Inflammatory macrophage treated with lipopolysaccharide for 4 hours (primary cell): Measurements from ENCODE around the gene TCF4.

Experiments used
- DNase-seq: peaks from one replicate; pipeline ENCODE4 v3.0.0-alpha.2; 2020

TCF4 gene

DNA sequence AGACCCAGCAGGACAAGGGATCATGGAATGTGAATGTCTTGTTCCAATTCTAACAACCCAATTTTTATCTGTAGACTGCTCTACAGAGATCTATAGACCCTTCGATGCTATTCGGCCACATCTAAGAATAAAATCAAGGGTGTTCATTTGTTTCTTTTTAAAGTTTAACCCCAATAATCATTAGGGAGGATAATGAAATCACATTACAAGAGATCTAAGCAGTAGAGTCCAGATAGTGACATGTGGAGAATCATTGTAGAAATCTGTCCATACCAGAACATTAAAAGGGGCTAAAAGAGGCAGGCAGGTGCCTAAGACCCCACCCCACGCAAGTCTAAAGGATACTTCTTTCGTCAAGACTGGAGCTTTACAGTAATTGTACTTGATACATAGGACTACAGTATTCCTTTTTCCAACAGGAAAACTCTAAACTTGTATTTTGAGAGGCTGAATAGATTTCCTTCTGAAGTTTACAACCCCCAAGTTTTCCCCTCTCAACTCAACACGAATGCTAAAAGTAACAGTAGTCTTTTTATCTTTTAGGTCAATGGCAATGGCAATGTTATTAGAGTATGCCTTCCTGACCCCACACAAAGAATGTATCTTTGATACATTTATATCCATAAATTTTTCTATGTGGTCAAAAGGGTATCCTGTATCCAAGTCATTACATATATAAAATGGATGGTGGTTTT, 183.7 kb downstream of the TCF4 start:
- DNase-seq, result no peak

DNA sequence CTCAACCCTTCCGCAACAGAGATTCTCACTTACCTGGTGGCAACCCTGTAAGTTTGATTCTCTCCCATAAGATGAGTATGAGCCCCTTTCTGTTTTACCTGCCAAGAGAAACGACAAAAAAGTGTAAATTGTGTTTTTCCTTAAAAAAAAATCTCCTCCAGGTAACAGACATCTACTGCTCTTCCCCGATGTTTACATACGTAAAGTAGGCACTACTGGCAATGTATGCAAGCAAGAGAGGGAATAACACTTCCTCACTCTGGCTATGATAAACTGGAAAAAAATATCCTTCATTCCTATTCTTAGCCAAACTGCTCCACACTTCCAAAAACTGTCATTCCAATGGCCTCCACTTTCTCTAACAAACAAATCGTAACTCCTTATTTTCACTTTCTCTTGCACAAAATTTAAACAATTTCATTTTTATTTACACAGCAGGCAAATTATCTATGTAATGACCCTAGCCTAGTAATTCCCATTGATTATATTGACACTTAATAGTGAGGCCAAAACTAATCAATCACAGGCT, 184.5 kb downstream of the TCF4 start:
- no peak for DNase-seq

DNA sequence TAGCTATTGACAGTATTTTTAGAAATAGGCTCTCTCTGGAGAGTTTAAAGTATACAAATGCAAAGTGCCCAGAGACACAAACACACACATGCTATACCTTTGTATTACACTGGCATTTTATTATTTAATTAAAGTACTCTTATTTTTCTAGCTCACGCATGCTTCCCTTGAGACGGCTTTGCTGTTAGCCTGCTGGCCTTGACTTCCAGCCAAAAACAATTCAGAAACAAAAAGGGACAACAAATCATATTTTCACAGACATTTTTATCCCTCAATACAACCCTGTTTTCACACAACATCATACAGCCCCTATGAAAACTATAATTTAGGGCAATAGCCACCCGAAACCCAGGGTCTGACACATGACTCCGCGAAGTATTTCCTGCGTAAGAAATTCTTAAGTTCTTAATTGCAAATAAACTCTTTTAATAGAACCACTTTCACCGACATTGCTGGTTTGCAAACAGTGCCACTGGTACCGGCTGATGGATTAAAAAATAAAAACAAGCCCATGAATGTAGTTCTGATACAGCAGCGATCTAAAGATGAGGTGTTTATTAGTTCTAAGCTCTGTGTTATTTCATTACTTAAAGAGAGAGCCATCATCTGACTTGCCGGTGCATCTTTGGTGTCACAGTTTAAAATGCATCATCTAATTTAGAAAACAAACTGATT, 185.1 kb downstream of the TCF4 start:
- no peak for DNase-seq

DNA sequence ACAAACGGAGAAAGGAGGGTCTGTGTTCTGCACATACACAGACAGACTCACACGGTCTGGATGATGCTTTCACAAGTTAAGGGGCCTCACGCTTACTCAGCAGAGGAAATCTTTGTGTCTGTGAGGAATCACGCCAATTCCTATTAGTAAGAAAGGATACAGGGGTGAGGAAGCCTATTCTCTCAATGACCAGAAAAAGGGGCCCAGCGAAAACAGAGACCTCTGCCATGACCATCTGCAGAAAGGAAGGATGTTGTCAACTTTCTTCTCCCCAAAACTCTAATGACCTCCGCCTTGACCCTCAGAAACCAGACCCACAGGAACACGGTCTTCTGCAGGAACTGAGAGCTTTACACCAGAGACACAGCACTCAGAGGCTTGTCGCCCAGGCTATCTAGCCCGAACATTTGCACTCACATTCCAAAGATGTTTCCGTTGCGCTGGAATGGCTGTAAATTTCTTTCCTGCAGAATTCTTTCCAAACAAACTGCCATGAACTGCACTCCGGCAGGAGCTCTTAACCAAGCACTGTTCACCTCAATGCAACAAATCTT, 186.3 kb downstream of the TCF4 start:
- DNase-seq, result no peak

DNA sequence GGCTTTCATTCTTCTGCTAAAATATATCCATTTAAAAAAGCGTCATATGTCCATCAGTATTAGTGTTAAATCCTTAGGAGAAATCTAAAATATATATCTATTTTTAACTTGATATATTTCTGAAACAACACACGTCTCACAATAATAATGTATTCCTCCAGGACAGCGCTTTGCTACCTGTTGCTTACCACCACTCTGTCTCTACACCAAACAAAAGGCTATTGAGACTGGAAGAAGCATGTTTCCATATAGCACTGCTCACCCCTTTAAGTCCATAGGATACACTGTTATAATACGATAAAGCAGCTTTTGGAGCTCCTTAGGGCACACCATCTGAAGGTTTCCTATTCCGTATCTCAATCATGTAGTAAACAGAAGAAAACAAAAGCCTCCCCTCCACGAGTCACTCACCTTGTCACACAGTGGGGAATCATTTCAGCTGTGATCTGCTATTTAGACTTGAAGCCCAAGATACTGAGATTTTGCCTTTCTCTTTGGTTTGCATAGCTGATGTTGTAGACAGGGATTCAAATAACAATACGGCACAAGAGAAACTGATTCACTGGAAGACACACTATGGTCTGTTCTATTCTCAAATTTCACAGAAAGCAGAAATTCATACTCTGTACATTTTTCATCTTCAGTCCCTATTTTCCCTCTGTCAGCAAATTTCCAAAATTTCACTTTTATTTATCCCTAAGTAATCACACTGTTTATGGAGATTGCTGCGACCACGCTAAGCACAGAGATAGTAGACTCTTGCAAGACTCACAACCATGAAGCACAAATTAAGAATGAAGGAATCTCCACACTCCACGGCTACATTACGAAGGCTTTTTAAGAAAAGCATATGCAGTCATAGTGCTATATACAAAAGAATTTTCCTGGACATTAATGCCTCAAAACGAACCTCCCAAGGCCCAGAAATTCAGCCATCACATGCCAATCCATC, 187.1 kb downstream of the TCF4 start:
- DNase-seq, result no peak

DNA sequence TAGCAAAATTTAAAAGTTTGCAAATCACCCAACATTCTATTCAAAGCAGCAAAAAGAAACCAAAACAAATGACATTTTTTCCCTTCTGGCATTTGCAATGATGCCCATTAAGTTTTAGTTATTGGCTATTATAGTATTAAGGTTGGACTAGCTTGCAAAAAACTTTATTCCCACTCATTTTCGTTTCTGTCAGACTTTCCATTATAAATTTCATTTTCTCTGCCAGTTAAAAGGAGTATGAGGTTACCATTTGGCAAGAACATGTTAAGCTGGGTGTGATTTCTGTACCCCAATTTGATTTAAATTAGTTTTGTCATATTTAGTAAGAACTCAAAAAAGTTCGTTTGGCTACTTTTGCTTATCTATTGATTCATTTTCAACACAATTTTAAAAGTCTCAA, 187.9 kb downstream of the TCF4 start:
- DNase-seq, result no peak

DNA sequence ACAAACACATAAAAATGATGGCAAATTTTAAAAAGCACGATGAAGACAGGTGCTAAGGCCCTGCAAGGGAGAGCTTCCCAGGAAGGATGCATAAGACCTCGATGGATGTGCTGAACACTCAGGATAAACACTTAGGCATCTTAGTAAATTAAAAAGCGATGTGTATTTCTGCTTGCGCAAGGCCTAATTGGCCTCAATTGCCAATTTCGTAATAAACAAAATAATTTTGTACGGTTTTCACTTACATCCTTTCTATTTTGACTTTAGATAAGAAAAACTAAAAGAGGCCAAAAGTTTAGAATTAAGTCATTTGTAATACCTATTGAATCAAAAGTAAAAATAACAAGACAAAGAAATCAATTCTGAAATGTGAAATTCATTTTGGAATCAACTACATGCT, 189.1 kb downstream of the TCF4 start:
- no peak for DNase-seq

DNA sequence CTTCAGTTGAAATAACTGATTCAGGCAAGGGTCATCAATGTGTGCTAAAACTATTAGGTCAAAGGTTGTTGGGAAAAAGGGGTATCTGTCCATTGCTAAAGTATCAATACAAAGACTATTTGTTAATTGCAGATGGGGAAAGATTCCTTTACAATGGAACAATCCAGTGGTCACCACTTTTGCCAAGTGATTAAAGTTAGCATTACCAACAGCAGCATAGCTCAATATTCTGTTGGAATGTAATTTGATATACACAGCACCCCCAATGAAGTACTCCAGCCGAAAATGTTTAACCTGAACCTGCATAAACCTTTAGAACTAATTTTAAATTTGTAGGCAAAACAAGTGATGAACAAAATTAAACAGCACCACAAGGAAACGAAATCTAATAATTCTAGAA, 191.0 kb downstream of the TCF4 start:
- DNase-seq, result no peak

DNA sequence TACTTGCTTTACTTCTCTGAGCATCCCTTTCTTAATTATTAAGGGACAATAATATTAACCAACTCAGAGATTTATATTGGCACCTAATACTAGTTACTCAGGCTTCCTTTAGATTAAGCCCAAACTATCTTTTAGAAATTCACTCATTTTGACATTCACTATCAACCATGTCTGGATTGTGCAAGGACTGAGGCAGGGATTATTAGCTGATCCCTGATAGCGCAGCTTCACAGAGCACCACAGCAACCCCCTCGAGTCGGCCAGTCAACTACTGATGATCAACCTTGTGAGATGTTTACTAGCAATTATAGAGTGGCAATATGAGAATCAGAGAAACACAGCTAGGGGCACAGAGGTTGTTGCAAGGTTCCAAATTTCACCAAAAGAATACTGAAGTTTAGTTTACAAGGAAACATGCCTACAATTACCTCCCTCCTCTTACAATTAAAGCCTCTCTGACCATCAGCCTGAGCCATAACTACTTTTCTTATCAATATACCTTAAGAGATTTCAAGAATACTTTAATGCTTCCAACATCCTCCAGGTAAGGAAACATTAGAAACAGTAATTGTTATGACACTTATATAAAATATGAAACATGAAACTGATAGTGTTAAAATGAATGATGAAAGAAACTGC, 191.6 kb downstream of the TCF4 start:
- no peak for DNase-seq

DNA sequence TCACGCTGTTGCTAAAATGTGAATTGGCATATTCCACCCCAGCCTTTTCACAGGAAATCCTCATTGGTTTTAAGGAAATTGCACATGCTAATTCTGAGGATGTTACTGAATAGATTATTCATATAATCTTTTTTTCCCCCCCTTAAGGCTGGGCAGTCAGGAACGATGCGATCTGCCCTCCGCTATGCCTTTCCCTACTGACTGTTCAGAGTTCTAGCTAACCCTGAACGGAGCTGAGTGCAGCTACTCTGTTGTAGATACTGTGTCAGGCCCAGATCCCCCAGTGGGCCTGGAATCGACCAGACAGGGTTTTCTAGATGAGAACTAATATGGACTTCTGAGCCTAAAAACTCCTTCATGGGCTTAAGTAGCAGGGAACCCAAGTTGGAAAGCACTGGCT, 192.2 kb downstream of the TCF4 start:
- no peak for DNase-seq

DNA sequence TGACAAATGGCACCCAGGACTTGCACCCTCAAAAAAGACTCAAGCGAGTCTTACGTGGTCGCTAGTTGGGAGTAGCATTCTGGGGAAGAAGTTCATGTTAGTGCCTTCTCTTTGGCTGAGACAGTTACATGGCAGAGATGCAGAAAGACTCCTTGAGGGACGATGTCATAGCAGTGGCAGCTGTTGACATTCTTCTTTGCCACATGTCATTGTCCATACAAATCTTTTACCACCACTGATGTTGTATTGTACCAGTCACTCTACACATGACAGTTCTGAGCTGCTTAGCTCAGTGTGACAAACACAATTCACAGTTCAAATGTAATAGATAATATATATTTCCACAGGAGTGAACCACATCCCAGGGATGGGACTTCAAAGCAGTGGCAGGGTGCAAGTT, 197.1 kb downstream of the TCF4 start:
- DNase-seq, result no peak

DNA sequence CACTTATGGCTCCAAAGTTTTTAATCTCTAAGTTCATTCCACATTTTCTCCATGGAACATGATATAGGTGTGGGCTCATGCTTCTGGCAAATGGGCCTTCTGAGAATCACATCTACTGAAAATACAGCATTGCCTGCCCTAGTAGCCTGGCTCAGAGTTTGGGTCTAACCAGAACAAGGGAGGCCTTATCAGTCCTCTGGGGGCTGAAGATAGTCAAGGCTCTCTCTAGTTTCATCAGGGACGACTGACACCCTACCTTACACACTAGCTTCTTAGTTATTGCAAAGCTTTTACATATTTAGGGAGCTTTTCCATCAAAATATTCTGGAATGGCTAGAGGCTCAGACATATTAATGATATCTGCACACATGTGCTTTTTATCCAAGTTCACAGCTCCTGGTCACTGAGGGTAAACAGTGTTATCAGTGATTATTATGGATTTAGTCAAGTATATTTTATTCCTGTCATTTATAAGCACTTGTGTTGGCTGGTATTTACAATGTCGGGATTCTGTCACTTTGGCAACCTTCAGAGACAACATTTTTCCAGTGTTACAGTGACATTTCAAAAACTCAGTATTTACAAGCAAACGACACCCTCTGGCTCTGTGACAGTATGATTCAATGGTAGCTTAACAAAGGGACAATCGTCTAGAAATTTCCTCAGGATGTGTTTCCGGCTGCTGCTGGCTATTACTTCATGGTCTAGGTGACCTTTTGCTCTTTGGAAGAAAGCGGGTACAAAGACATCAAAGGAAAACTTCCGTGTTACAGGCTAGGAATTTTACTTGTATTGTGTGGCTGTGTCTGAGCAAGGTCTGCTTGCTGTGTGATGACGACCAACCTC, 200.6 kb downstream of the TCF4 start:
- no peak for DNase-seq

DNA sequence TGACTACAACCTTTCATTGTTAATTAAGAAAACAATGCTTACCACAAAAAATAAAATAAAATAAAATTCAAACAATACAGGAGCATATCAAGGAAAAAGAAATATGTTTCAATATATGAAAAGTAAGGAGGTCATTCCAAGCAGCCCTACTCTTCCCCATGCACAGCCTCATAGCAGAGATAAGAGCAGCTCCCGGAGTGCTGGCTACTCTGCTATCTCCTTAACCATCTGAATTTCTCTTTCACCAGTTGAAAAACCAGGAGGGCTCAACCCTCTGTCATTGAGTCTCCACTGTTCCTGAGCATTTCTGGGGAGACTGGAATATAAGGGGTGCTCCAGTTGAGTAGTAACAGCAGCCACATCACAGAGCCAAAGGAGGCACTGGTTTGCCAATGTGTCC, 201.4 kb downstream of the TCF4 start:
- no peak for DNase-seq

DNA sequence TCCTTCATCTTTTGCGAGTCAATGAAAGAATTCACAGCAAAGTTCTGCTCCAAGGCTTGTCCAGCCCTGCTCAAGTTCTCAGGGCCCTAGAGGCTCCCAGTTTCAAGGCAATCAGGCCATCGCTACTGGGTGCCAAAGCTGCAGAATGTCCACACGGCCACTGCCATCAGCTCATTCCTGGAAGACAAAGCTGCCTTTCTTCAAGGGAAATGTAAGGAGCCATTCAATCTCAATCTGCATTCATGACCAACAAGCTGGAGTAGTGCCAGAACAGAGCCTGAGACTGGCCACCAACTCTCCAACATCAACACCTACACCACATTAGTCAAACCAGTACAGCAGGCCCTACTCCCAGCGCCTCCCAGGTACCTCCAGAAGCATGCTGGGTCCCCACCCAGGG, 202.2 kb downstream of the TCF4 start:
- DNase-seq, result no peak

DNA sequence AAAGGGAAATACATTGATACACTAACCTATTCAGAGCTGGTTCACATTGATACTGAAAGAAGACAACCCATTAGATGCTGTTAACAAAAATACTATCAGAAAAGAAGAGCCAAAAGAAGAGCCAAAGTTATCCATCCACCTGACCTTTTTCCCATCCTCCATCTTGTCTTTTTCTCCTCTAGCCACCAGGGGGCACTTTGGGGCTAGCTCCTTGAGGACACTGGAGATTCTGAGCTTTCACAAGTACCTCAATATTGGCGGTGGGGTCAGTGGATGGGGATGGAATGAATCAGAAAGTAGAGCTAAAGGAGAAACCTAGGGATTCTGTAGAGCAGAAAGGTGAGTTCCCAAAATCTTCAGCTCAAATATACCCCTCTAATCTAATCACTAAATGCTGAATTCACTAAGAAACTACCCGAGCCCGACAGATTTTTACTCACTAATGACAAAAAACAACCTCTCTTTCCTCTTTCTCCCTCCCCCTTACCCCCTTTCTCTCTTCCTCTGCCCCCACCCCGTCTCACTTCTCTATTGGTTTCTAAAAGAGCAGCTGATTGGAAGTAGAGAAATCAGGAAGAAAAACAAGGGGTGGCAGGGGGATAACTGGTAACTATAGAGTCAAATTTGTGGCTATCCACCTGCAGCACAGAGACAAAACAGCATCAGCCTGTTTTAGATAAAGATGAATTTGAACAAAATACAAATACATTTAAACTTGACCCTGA, 203.3 kb downstream of the TCF4 start:
- peak; percentile 21 for DNase-seq

DNA sequence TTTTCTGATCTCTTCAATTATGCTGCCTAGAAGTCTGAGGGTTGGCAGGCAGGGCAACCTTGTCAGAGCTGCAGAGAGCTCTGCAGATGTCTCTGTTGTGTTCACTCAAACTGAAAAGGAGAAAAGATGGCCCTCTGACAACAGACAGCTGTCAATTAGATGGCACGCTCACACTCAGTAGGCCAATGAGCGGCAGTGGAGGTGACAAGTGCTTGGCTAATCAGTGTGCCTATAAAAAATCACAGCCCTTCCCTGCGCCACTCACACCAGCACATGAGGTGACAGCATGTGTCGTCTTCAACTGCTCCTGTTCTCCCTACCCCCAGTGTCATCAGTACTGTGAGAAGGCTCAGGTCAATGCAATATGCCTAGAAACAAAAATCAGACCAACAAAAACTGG, 203.9 kb downstream of the TCF4 start:
- no peak for DNase-seq

DNA sequence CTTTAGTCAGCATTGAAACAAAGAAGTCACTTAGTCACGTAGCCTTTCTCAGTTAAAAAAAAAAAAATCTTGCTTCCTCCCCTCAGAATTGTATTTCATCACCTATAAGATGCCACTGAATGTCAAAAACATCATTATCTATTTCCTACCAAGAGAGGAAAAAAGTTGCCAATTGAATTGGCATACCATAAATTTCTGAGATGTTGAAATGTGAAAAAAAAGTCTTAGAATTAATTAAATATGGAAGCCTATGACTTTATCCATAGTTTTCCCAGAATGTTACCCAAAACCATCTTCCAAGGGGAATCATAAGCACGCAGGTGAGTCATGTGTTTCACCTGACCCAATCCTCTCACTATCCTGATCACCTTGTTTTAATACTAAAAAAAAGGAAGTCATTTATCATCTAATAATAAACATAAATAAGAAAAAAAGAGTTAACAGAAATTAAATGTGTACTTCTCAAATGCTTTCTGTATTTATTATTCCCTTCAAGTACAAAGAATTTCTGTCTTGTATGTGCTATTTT, 205.7 kb downstream of the TCF4 start:
- DNase-seq, result no peak

DNA sequence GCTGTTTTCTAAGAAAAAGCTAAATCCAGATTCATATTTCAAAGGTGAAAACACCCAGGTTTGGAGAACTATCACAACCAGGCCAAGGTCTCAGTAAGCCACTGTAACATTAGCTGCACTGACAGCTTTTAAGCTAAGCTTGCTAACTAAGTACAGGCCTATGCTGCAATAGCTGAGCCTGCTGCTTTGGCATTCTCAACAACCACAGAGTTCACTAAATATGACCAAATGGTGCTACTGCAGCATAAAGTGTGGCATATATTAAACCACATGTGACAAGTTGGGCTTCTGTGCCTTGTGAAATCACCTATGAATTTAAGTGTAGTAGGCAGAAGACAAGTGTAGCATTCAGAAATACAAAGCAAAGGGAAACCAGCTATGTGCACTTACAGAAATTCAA, 206.7 kb downstream of the TCF4 start:
- no peak for DNase-seq

DNA sequence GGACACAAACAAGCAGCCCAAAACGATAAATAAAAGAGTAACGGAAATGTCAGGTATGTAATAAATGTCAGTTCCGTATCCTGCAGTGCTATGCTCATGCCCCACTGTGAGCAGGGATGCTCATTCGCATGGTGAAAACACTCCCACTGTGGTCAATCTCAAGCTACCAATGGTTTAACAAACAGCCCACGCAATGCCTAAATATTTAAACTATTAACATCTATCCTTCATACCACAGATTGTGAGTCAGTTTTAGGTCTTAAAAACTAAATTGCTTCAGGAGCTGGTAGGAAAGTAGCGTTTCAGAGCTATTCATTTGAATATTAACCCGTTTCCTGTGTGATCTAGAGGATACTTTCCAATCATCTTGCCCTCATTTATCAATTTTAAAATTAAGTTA, 207.4 kb downstream of the TCF4 start:
- DNase-seq, result no peak

DNA sequence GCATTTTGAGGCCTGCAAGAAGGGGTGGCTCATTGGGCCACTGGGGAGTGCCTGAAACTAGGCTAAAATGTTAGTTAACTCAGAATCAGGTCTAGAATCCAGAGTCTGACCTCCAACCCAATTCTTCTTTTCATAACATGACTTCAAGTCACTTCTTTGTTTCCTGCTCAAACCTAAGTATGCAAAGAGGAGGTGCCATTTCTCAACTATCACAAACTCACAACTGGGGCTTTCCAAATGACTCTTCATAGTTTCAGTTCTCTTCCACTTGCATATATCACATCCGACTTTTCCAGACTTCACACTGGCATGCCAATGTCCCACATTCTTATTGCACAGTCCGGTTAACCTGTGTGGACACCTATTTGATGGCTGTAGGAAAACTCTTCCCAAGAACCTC, 211.6 kb downstream of the TCF4 start:
- DNase-seq, result peak; percentile 84

DNA sequence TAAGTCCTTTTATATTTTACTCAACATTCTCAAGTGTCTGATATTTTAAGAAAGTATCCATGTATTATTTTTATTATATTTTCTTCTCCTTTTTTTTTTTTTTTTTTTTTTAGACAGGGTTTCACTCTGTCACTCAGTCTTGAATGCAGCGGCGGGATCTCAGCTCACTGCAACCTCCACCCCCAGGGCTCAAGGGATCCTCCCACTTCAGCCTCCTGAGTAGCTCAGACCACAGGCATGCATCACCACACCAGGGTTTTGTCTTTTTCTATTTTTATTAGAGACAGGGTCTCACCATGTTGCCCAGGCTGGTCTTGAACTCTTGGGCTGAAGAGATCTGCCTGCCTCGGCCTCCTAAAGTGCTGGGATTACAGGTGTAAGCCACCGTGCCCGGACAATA, 212.1 kb downstream of the TCF4 start:
- DNase-seq, result no peak
